GM19035 (cell line): ENCODE results near the gene CLBA1.

Experiments used
- ATAC-seq: cut with Tn5 transposase; IDR thresholded peaks from one replicate; pipeline ENCODE4 v1.9.1; 2021; ENCODE audit not compliant: unreplicated experiment

Gene CLBA1

DNA sequence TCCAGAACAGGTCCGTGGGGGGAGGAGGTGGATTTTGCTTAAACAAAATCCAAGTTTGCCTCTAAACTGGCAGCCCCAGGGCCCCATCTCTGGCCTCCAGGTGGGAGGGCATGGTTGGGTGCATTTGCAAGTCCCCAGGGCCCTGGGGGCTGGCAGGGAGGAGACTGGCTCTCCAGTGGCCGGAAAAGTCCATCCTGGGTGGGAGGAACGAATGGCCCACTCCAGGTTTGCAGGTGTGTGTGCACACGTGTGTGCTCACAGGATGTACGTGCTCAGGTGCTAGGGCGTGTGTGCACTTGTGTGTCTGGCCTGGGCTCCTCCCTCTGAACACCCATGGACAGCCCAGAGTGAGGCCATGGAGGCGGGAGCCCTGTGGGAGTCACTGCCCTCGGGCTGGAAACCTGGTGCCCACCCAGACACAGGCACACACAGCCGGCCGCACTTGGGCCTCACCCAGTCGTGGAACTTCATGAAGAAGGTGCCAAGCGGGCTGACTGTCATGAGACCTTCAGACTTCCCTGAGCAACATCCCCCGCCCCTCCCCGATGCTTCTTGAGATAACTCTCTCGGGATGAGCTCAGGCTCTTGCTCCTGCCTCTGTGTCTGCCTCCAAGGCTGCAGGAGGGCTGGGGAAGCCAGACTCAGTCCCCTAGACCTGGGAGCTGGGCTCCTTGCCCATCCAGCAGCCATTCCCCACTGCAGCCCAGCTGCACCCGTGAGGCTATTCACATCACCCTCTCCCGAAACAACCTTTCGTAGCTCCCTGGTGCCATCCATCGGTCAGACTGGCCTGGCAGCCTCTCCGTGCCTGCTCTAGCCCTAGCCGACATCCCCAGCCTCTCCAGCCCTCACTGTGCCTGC, 16.8 kb upstream of the CLBA1 start:
- ATAC-seq, result no peak

DNA sequence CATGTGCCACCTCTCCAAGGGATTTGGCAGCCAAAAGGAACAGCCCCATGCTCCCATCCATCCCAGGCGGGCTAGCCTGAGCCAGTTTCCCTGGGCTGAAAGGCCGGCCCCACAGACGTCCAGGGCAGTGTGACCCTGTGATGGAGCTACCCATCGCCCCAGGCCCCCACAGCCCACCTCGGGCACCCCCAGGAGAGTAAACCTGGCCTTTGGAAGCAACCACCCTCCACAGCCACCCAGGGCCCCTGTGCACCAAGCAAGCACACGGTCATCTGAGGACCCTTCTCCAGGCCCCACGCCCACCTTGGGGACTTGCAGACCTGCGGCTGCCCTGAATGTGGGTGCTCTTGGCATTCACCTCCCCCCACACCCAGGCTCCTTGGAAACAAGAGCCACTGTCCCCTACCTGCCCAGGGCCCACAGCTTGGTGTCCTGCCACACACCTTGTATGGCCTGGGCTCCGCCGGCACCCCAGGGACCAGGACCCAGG, 15.8 kb upstream of the CLBA1 start:
- no peak for ATAC-seq

DNA sequence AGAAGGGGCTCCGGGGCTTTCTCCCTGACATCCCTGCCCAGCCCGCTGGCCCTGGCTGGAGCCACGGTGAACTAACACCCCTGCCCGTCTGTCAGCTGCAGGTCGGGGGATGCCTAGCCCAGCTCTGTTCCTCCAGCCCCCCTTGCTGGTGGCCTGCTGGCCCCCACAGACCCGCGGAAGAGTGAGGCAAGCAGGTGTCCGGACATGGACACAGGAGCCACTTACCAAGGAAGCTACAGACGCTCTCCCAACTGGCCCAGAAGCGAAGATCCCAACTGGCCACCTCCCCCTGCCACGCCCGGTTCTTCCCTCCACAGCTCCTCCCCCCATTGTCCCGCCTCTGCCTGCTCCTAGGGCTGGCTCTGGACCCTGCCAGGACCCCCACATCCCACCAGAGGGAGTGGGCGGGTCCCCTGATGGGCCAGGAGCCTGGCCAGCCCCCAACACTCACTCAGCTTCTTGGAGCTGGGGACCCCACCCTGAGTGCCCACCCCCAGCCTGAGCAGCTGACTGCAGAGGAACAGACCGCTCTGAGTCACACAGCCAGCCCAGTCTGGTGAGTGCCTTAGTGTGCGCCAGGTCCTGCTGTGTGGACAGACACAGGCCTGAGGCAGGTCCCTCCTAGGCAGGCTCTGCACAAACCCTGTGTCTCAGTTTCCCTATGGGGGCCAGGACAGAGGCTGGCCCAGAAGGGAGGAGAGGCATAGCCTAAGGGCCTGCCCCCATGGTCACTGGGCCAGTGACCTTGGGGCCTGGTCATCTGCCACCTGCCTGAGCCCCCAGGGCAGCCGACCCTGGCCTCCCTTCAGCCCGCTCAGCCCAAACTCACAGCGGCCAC, 15.1 kb upstream of the CLBA1 start:
- no peak for ATAC-seq

DNA sequence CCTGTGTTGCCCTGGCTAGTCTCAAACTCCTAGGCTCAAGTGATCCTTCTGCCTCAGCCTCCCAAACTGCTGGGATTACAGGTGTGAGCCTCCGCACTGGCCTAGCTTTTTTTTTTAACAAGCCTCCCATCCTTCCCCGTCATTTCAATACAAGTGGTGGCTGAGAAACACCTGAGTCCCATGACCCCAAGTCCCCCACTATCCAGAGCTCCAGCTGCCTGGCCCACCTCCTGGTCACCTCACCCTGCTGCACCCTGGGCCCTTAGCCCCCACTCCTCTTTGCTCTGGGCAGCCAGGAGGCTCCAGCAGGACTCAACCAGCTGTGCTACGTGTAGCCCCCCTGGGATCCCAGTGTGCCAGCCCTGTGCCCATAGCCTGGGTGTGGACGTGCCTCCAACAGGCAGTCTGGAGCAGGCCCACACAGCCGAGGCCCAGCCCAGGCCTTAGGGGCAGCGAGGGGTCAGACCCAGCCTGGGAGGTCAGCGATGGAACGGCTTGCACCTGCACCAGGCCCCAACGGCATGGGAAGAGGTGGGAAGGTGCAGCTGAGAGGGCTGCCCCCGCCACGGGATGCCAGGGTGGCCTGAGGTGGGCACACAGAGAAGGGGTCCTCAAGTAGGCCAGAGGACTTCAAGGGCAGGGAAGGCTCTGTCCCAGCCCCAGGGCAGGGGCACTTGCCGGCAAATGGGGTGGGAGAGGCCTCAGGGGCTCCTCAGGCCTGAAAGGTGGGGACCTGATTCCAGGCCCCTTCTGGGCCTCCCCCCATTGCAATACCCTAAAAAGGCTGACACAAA, 13.9 kb upstream of the CLBA1 start:
- ATAC-seq, result no peak

DNA sequence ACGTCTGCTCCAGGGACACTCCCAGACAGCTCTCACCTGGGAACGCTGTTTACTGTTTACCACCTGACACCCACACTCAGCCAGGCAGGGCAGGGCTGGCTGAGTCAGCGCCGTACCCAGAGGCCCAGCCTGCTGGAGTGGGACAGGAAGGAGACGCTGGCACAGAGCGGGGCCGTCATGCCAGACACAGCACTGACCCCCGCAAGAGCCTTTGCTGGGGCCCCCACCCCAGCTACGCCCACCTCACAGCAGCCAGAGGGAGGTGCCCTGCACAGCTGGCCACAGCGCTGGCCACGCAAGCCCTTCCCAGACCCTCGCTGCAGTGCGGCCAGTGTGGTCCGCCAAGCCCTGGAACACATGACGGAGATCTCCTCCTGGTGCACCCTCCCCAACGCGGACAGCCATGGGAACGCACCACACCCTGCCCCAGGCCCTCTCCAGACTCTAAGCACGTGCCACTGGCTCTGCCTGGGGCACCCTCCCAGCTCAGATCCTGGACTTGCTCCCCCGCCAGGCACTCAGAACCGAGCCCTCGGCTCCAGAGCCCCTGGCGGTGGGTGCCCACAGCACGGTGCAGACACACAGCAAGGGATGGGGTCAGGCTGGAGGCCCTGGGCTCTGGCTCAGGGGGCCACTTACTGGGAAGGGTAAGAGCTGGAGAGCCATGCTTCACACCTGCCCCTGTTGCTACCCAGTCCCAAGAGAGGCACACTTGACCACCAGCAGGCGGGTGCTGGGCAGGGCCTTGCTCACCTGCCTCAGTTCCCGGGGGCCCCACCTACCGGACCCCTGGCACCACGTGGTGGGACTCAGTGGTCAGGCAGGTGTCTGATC, 13.1 kb upstream of the CLBA1 start:
- no peak for ATAC-seq

DNA sequence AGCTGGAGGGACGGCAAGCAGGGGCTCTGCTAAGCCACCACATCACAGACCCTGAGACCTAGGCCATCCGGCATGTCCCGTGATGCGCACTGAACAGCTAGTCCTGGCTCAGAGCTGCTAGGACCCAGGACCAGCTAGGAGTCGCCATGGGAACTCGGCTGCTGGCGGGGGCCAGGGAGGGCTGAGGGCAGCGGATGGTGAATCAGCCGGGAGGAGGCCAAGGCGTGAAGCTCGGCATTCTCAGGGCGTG, 12.5 kb upstream of the CLBA1 start:
- no peak for ATAC-seq

DNA sequence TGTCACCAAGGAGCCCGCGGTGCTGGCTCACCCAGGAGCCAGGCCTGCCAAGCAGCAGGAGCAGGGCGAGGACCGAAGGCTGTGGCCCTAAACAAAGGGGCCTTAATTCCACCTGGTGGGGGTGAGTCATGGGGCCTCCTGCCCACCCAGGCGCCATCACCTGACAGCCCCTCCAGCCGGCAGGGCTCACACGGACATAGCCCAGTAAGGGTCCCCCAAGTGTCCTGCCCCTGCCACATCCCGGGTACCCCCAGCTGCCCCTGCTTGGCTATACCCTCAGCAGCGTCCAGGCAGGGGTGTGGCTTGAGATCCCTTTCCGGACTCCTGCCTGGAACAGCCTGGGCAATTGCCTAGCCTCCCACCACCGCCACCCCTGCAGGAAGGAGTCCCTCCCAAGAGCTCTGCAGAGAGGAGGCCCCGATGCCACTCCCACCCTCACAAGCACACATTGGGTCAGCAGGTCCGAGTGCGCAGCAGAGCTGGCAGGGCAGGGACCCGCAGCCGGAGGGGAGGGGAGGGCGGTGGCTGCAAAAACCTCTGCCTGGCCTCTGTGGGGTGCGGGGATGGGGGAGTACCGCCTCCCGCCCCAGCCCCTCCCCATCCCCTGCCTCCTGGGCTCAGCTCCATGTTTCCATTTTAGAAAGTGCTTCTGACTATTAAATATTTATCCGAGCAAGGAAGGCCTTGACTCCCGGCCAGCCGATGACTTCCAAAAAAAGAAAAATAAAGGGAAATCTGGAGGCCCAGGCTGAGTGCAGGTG, 12.0 kb upstream of the CLBA1 start:
- no peak for ATAC-seq

DNA sequence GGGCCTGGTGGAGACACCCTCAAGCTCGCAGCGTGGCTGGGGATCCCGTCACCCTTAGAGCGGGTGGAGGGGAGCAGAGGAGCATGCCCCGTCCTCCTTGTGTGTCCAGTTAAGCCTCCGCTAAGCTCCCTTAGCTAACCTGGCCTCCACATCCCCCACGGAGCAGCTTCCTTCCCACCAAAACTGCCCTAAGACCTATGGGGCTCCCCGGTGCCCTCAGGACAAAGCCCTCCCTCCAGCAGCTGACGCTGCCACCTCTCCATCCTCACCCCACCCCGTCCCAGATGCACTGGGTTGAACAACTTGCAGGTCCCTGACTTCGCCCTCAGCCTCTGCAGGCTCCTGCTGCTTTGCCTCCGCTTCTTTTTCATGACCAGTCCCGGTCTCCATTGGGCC, 11.4 kb upstream of the CLBA1 start:
- ATAC-seq, result no peak

DNA sequence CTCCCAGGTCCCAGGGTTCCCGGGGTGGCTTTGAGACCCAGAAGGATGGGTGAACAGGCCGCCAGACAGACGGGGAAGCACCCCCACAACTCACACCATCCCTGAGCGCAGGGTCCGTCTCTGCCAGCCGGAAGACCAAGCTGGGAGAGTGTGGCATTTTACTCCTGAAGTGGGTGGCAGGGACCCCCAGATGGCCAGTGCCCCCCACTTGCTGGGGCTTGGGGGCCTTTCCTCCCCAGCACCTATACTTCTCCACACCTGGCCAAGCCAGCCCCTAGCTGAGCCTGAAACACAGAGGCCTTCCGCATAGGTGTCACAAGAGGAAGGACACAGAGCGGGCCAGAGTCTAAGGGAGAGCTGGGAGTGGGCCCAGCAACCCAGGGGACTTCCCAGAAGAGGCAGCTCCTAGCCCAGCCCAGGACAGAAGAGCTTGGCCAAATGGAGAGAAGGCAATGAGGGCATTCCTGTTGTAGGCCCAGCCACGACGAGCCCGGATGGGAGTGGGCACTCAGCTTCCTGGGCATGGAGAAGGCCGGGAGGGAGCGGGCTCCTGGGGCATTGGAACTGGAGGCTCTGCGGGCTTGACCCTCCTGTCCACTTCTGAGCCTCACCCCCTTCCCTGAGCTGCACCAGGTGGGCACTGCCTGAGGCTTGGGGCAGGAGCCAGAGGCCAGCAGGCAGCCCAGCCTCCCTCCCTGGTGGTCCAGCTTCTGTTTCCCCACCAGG, 10.8 kb upstream of the CLBA1 start:
- no peak for ATAC-seq

DNA sequence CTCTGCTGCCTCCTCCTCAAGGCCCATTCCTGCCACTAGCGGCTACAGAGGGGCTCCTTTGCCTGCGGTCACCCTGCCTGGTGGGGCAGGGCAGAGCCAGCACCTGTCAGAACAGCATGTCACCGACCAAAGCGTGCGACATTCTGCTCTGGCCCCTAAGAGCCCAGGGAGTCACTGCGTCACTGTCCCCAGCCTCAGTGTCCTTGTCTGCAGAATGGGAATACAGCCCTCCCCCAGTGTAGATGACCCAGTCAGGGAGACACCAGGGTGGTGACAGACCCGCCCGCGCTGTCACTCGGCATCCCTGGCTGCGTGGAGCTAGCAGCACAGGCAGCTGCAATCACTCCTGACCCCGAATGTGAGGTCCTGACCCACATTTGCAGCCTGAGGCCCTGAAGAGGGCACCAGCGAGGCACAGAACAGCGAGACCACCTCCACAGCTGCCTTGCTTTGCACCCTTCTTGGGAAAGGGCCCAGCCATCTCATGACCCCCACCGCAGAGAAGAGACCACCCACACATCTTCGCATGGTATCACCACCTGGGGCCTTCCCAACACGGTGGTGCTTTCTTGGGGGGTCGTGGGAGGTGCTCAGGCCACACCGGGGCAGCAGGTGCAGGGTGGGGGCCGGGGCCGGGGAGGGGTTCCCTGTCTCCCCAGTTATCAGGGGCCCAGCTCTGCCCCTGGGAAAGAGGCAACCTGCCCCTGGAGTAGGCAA, 9.9 kb upstream of the CLBA1 start:
- peak; percentile 15 for ATAC-seq

DNA sequence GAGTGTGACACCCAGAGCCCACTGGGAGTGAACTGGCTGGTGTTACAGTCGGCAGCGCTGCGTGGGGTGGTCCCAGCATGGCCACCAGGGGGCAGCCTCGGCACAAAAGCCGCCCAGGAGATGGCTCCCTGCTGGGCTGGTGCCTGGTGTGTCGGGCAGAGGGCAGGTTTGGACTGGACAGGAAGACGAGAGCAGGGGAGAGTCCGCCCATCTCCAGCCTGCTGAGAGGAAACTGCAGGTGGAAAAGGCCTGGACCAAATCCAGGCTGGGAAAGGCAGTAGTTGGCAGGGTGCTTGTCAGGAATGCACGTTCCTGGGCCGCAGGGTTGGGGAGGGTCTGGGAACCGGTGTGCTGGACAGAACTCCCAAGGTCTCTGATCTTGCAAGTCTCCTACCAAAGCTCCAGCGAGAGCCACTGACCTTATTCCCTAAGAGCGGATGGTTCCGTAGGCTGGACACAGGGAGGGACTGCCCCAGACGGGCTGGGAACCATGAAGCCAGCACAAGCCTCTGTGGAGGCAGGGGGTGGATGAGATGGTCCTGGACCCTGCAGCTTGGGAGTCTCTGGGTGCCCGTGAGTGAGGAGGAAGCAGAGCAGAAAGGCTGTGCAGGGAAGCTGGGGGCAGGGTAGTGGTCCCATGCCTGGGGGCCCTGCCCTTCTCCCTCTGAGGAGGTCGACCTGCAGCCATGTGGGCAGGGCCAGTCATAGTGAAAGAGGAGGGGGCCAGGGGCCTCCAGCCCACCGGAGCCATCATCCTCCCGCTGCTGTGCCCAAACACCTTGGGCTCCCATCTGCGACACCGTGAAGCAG, 9.2 kb upstream of the CLBA1 start:
- peak; percentile 52 for ATAC-seq

DNA sequence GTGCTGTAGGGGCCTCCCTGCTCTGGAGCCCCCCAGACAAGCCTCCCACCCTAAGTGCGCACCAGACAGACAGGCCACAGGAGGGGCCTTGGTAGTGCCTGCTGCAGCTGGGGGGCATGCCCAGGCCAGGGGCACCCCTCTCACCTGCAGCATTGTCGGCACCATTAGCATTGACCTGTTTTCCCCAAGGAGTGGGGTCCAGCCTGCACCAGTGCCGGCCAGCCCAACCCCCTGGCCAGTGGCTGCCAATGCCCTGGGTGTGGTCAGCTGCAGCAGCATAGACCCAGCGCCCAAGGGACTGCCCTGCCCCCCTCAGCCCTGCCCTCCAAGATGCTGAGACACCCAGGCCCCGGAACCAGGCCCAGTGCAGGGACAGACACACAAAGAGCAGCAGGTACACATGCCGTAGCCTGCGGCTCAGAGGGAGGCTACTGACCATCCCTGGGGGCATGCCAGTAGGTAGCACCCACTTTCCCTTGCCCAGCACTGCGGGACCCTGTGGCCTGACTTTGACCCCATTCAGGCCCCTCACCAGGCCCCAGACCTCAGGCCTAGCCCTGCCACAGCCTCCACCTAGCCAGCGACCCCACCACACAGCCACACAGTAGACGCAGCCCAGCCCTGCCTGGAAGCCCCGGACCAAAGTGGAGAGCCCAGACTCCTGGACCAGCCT, 8.4 kb upstream of the CLBA1 start:
- ATAC-seq, result no peak

DNA sequence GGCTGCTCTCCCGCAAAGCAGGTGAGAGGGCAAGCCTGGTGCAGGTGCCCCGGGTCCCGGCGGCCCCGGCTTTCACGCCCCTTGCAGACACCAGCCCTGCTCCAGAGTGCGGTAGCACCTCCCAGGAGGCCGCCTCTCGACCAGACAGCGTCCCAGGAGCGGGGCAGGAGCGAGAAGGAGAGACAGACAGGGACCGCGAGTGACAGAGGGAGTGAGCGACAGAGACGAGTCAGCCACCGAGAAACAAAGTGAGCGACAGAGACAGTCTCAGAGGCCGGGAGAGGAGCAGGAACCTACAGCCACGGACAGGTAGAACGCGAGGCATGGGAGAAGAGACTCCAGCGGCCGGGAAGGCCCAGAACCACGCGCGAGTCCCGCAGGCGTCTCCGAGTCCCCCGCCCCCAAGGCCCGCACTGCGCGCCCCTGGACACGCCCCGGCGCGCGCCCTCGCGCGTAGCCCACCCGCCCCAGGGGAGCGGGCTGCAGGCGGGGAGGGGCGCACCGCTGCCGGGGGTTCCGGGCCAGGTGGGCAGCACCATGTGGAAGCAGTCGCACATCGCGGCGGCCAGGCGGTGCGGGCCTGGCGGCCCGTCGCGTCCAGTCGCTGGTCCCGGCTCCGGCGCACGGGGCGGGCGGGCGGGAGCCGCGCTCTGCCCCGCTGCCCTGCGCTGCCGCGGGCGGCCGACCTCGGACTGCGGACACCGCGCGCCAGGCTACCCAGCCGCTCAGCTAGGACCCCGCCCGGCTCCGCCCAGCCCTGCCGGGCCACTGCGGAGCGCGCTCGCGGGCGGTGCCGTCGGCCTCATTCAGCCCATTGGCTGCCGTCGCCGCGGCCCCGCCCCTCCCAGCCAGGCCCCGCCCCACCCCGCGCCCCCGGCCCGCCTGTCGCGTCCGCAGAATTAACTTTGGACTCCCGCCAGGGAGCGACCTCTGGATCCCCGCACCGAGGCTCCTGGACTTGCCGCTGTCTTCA, 7.6 kb upstream of the CLBA1 start, which contains the start of gene AHNAK2:
TSS of gene AHNAK2 (minus strand) at position 694 of the 973 bp plus-strand sequence. CDS start at position 557, 137 bp downstream.
- no peak for ATAC-seq

DNA sequence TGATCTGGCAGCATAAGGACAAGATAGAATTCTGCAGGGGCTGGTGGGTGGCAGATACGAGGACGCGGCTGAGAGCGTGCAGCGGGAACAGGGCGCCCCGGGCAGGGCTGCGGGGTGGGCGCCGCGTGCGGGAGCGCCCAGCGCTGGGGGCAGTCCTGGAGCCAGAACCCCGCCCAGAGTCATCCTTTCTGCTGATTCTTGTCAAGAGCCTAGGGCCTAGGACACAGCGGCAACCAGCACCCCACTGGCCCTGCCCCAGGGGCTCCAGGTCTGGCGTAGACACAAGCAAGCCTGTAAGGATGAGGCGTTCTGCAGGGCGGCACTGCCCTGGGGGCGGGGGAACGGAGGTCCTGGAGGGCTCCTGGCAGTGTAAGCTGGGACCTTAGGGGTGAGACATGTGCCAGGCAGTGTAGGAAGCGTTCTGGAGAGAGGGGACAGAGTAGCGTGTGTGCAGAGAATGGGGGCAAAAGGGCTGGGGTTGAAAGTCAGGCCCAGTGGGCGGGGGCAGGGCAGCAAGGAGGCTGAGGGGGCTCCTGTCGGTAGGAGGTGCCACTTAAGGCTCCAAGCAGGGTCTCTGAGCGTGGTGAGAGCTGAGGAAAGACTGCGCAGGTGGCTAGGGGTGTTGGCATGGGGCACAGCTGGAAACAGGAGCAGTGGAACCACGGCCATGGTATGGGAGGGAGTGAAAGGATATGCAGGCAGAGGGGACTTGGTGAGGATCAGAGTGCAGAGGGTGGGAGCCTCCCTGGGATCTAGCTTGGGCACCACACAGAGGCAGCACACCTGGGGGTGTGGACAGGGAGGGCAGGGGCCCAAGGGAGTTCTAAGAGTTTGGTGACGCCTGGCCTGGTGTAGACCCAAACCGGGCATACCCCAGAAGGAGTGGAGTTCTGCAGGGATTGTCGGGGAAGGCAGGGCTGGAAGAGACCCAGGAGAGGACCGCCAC, 6.6 kb upstream of the CLBA1 start:
- no peak for ATAC-seq
